DMS53 treated with DMSO at 0.1 percent for 48 hours (cell line): Measurements from ENCODE around the gene BEST1.
"Not testable (repeated sequence)": the region's sequence is repeated elsewhere in the genome, so short reads cannot be mapped to it uniquely, and the experiment has no call there.

Experiments
- DNase-seq: peaks from one replicate; lab custom pipeline; 2025; ENCODE audit not compliant: unreplicated experiment; lab: John Stamatoyannopoulos, UW

The BEST1 gene

GRCh38 chr11:61975638-61976419 is 25.7 kb downstream of the BEST1 start:
- DNase-seq: no peak

GRCh38 chr11:61976420-61976800 is 26.3 kb downstream of the BEST1 start:
- DNase-seq: no peak

GRCh38 chr11:61976813-61977475 is 26.8 kb downstream of the BEST1 start:
- no peak for DNase-seq

GRCh38 chr11:61978703-61979661 is 28.8 kb downstream of the BEST1 start:
- DNase-seq: no peak

- DNase-seq: no peak
Observed at GRCh38 chr11:61980783-61981541, 30.8 kb downstream of the BEST1 start.

- no peak for DNase-seq
Observed at GRCh38 chr11:61983419-61983818, 33.3 kb downstream of the BEST1 start.

GRCh38 chr11:61985869-61986268 is 35.7 kb downstream of the BEST1 start:
- DNase-seq: peak; percentile 64

- DNase-seq: no peak
Observed at GRCh38 chr11:61994981-61995380, 44.8 kb downstream of the BEST1 start.

GRCh38 chr11:61996933-61997332 is 46.8 kb downstream of the BEST1 start:
- no peak for DNase-seq

GRCh38 chr11:61999141-61999975 is 49.2 kb downstream of the BEST1 start:
- DNase-seq: no peak

GRCh38 chr11:62000539-62001446 is 50.6 kb downstream of the BEST1 start:
- no peak for DNase-seq

- DNase-seq: no peak
Observed at GRCh38 chr11:62001450-62002191, 51.5 kb downstream of the BEST1 start.

- DNase-seq: not testable (repeated sequence)
Observed at GRCh38 chr11:62002283-62002682, 52.1 kb downstream of the BEST1 start.

- no peak for DNase-seq
Observed at GRCh38 chr11:62004473-62004872, 54.3 kb downstream of the BEST1 start.

- DNase-seq: no peak
Observed at GRCh38 chr11:62008193-62008592, 58.0 kb downstream of the BEST1 start.

GRCh38 chr11:62010935-62011528 is 60.9 kb downstream of the BEST1 start:
- no peak for DNase-seq

GRCh38 chr11:62011881-62012280 is 61.7 kb downstream of the BEST1 start:
- no peak for DNase-seq

GRCh38 chr11:62012451-62012831 is 62.3 kb downstream of the BEST1 start:
- no peak for DNase-seq
